Endodermal cell (in vitro differentiated cells): ENCODE measurements around the gene PEBP1. TPM values are rescaled to one million over a fixed set of nuclear protein-coding genes. Genes with fewer than 3 reads are reported as not detected.
A peak's percentile ranks its signal among the peaks of the same experiment; 100 is the strongest.

Experiments
- DNase-seq: peaks from one replicate; pipeline ENCODE4 v3.0.0-alpha.2; 2017
- H3K27ac ChIP-seq: 2 replicates; pipeline ENCODE4 v1.5.1; 2013; ENCODE audit warnings: mild to moderate bottlenecking, low read depth, low read length, moderate library complexity
- H3K27me3 ChIP-seq: 2 replicates; pipeline ENCODE4 v1.6.1; 2013; ENCODE audit warnings: mild to moderate bottlenecking, low read length, moderate library complexity; ENCODE audit not compliant: insufficient read depth, control insufficient read depth, poor library complexity, severe bottlenecking
- H3K36me3 ChIP-seq: 2 replicates; pipeline ENCODE4 v1.7.0; 2013; ENCODE audit warnings: mild to moderate bottlenecking, low read length, moderate library complexity; ENCODE audit not compliant: control insufficient read depth, insufficient read depth
- H3K4me1 ChIP-seq: one replicate; pipeline ENCODE4 v1.7.0; 2013; ENCODE audit warnings: low read length; ENCODE audit not compliant: control insufficient read depth, insufficient read depth
- H3K4me3 ChIP-seq: 2 replicates; pipeline ENCODE4 v1.5.1; 2013; ENCODE audit warnings: mild to moderate bottlenecking, low read length, moderate library complexity
- H3K9ac ChIP-seq: 2 replicates; pipeline ENCODE4 v1.6.1; 2013; ENCODE audit warnings: mild to moderate bottlenecking, low read length, moderate library complexity; ENCODE audit not compliant: poor library complexity, severe bottlenecking; ENCODE audit errors: extremely low read depth
- H3K9me3 ChIP-seq: 2 replicates; pipeline ENCODE4 v1.6.1; 2013; ENCODE audit warnings: mild to moderate bottlenecking, low read length, moderate library complexity; ENCODE audit not compliant: control insufficient read depth
- H3K27ac Mint-ChIP-seq: 2 replicates; pipeline ENCODE4 v1.8.0; 2020; ENCODE audit warnings: mixed read lengths
- H3K27me3 Mint-ChIP-seq: 2 replicates; pipeline ENCODE4 v1.8.0; 2021; ENCODE audit warnings: mild to moderate bottlenecking, mixed read lengths; ENCODE audit not compliant: insufficient read depth
- H3K36me3 Mint-ChIP-seq: 2 replicates; pipeline ENCODE4 v1.8.0; 2020; ENCODE audit warnings: low read depth, mixed read lengths
- H3K4me1 Mint-ChIP-seq: 2 replicates; pipeline ENCODE4 v1.8.0; 2020; ENCODE audit warnings: mixed read lengths
- H3K4me3 Mint-ChIP-seq: 2 replicates; pipeline ENCODE4 v1.8.0; 2020; ENCODE audit warnings: mild to moderate bottlenecking, moderate library complexity, mixed read lengths
- H3K9me3 Mint-ChIP-seq: 2 replicates; pipeline ENCODE4 v1.8.0; 2020; ENCODE audit warnings: mild to moderate bottlenecking, mixed read lengths
- CTCF ChIP-seq: fragments of 200-600 bp; sonication (generic); conservative IDR thresholded peaks from 2 replicates; pipeline ENCODE4 v1.5.0; 2021; ENCODE audit warnings: antibody characterized with exemption, mild to moderate bottlenecking
- WGBS, 2 experiments: methylation state at CpG; one replicate each; pipeline versions ENCODE4 v1.1.5 to v1.1.7; 2013; ENCODE audit warnings: missing lambda C conversion rate in 2 of 2, mixed read lengths in 1 of 2; ENCODE audit not compliant: insufficient coverage in 1 of 2, insufficient read length in 1 of 2; 5-methylcytosine and 5-hydroxymethylcytosine counted together
- total RNA-seq, 2 donors: library from RNA; stranded (reverse); fragmentation: NEBNext Ultra II Directional in 1 of 2; extraction: Animal tissue kit (Norgen Biotek cat#: 25700) in 1 of 2; gene quantifications; 2 replicates in 1 of 2; 3 replicates in 1 of 2; pipeline ENCODE4 v1.2.1, GENCODE V29; 2021

The PEBP1 gene
- total RNA-seq, 2 donors from 2014 or later: 153 to 158 TPM

- Mint-ChIP-seq H3K4me3 (peak overlapping the region; percentile 78), H3K27me3 (no peaks in the 10 kb centered on the region), H3K4me1 (peaks cover 4% of the 10 kb centered on the region), H3K36me3 (peaks cover 36% of the 10 kb centered on the region), H3K9me3 (no peaks in the 10 kb centered on the region), H3K27ac (peak overlapping the region; percentile 33)
- H3K9me3 ChIP-seq: no peaks in the 10 kb centered on the region
- TF ChIP-seq CTCF: no peak
- H3K27me3 ChIP-seq: no peaks in the 10 kb centered on the region
- 92 to 100% methylated on average over 1 to 10 of the region's 10 CpGs for WGBS, 2 experiments
- H3K4me1 ChIP-seq: no peaks in the 10 kb centered on the region
- peak overlapping the region; percentile 91 for H3K9ac ChIP-seq
- DNase-seq: no peak
- H3K4me3 ChIP-seq: peak overlapping the region; percentile 90
- peaks cover 34% of the 10 kb centered on the region for H3K36me3 ChIP-seq
- no peak overlapping the region for H3K27ac ChIP-seq
Observed at GRCh38 chr12:118137148-118137678, 1.3 kb downstream of the PEBP1 start.

GRCh38 chr12:118140825-118141224 is 4.9 kb downstream of the PEBP1 start:
- Histone ChIP-seq H3K4me1 (no peaks in the 10 kb centered on the region), H3K27me3 (no peaks in the 10 kb centered on the region), H3K9ac (no peak overlapping the region), H3K27ac (no peak overlapping the region), H3K4me3 (no peak overlapping the region), H3K9me3 (no peaks in the 10 kb centered on the region), H3K36me3 (peaks cover 65% of the 10 kb centered on the region)
- Mint-ChIP-seq H3K27me3 (no peaks in the 10 kb centered on the region), H3K9me3 (no peaks in the 10 kb centered on the region), H3K4me3 (no peak overlapping the region), H3K36me3 (peaks cover 60% of the 10 kb centered on the region), H3K27ac (no peak overlapping the region), H3K4me1 (peaks cover 4% of the 10 kb centered on the region)
- no peak for TF ChIP-seq CTCF
- WGBS, 2 experiments: 95 to 100% methylated on average over 4 to 8 of the region's 8 CpGs
- DNase-seq: no peak

GRCh38 chr12:118144499-118144898 is 8.6 kb downstream of the PEBP1 start:
- TF ChIP-seq CTCF: no peak
- H3K36me3 ChIP-seq: peaks cover 68% of the 10 kb centered on the region
- no peaks in the 10 kb centered on the region for H3K4me1 Mint-ChIP-seq
- H3K4me3 ChIP-seq: no peak overlapping the region
- no peaks in the 10 kb centered on the region for H3K9me3 Mint-ChIP-seq
- no peak overlapping the region for H3K9ac ChIP-seq
- H3K27ac ChIP-seq: no peak overlapping the region
- no peaks in the 10 kb centered on the region for H3K27me3 ChIP-seq
- no peak overlapping the region for H3K4me3 Mint-ChIP-seq
- peaks cover 57% of the 10 kb centered on the region for H3K36me3 Mint-ChIP-seq
- 96% methylated on average over 12 to 13 of the region's 13 CpGs for WGBS, 2 experiments
- peak overlapping the region; percentile 52 for H3K27ac Mint-ChIP-seq
- H3K27me3 Mint-ChIP-seq: no peaks in the 10 kb centered on the region
- no peaks in the 10 kb centered on the region for H3K9me3 ChIP-seq
- H3K4me1 ChIP-seq: no peaks in the 10 kb centered on the region
- DNase-seq: no peak
